Bladder microvascular endothelial cell (primary cell): ENCODE data around the gene GCSAM. TPM values are rescaled to one million over a fixed set of nuclear protein-coding genes. Genes with fewer than 3 reads are reported as not detected.

Source experiments
- total RNA-seq: library from RNA; depleted of rRNA; stranded (reverse); fragments of >200 nt; gene quantifications from 2 replicates; pipeline ENCODE4 v1.2.3, GENCODE V29; 2014

GCSAM gene
- total RNA-seq: not detected in 2 replicates

GRCh38 chr3:112132975-112133448 is at the start of gene GCSAM:
GCSAM (minus strand) TSS chr3:112133248; CDS start chr3:112133120, 128 bp downstream.

GRCh38 chr3:112086076-112086854 is 46.8 kb downstream of the GCSAM start, which contains the start of gene C3orf52:
C3orf52 (plus strand) TSS chr3:112086389; CDS start chr3:112086408, 19 bp downstream.

Other genes starting within 250 kb of the GCSAM start
- gene ABHD10, start 154.2 kb downstream of the GCSAM start, total RNA-seq: 25.7 and 37.4 TPM in 2 replicates
- gene TAGLN3, start 134.3 kb downstream of the GCSAM start, total RNA-seq: 0.13 TPM in 1 of 2 replicates, not detected in the other
- not detected in 2 replicates for gene TMPRSS7, start 98.5 kb downstream of the GCSAM start, total RNA-seq
- gene C3orf52, start 46.9 kb downstream of the GCSAM start, total RNA-seq: 0.32 and 11.1 TPM in 2 replicates
- gene SLC9C1, start 161.0 kb upstream of the GCSAM start, total RNA-seq: 0.13 TPM in 1 of 2 replicates, not detected in the other
- gene CD200, start 199.9 kb upstream of the GCSAM start, total RNA-seq: 1.3 and 5.5 TPM in 2 replicates